GM23248 (cell line): Measurements from ENCODE around the gene GATAD2A. TPM values are rescaled to one million over a fixed set of nuclear protein-coding genes. Genes with fewer than 3 reads are reported as not detected.

Experiments used
- DNase-seq: peaks from one replicate; pipeline ENCODE4 v3.0.0-alpha.2; 2015
- H2AFZ ChIP-seq: fragments of 200-600 bp; sonication (generic); 2 replicates; pipeline ENCODE4 v1.6.1; 2016; ENCODE audit warnings: antibody characterized with exemption
- H3F3A ChIP-seq: fragments of 200-600 bp; sonication (generic); 2 replicates; pipeline ENCODE4 v1.6.1; 2016; ENCODE audit warnings: mild to moderate bottlenecking, antibody characterized with exemption, mixed run types; ENCODE audit not compliant: insufficient read depth
- H3K27ac ChIP-seq: fragments of 200-600 bp; sonication (generic); 2 replicates; pipeline ENCODE4 v1.5.1; 2016; ENCODE audit warnings: mild to moderate bottlenecking
- H3K27me3 ChIP-seq: fragments of 200-600 bp; sonication (generic); replicated peaks from 2 replicates; pipeline ENCODE4 v1.6.1; 2016; ENCODE audit warnings: mild to moderate bottlenecking; ENCODE audit not compliant: insufficient read depth
- H3K36me3 ChIP-seq: fragments of 200-600 bp; sonication (generic); 2 replicates; pipeline ENCODE4 v1.6.1; 2016; ENCODE audit warnings: low read depth, mild to moderate bottlenecking
- H3K4me1 ChIP-seq: fragments of 200-600 bp; sonication (generic); 2 replicates; pipeline ENCODE4 v1.6.1; 2016; ENCODE audit warnings: mild to moderate bottlenecking; ENCODE audit not compliant: insufficient read depth
- H3K4me2 ChIP-seq: fragments of 200-600 bp; sonication (generic); one replicate; pipeline ENCODE4 v1.6.1; 2016; ENCODE audit warnings: mild to moderate bottlenecking; ENCODE audit not compliant: unreplicated experiment
- H3K4me3 ChIP-seq: fragments of 200-600 bp; sonication (generic); 2 replicates; pipeline ENCODE4 v1.5.1; 2016; ENCODE audit warnings: mild to moderate bottlenecking
- H3K79me2 ChIP-seq: fragments of 200-600 bp; sonication (generic); 2 replicates; pipeline ENCODE4 v1.6.1; 2016; ENCODE audit warnings: mild to moderate bottlenecking; ENCODE audit not compliant: insufficient read depth
- H3K9ac ChIP-seq: fragments of 200-600 bp; sonication (generic); 2 replicates; pipeline ENCODE4 v1.6.1; 2016; ENCODE audit warnings: mild to moderate bottlenecking
- H3K9me2 ChIP-seq: fragments of 200-600 bp; sonication (generic); 2 replicates; pipeline ENCODE4 v1.6.1; 2016; ENCODE audit warnings: mixed run types, mild to moderate bottlenecking, moderate library complexity; ENCODE audit not compliant: insufficient read depth
- H3K9me3 ChIP-seq: fragments of 200-600 bp; sonication (generic); one replicate; pipeline ENCODE4 v1.6.1; 2017; ENCODE audit warnings: low read depth
- H4K20me1 ChIP-seq: fragments of 200-600 bp; sonication (generic); 2 replicates; pipeline ENCODE4 v1.6.0; 2016; ENCODE audit not compliant: insufficient read depth
- EZH2 ChIP-seq: fragments of 200-600 bp; sonication (generic); IDR thresholded peaks from 2 replicates; pipeline ENCODE4 v1.6.1; 2018; ENCODE audit warnings: antibody characterized with exemption, mild to moderate bottlenecking; ENCODE audit not compliant: insufficient read depth, poor library complexity, severe bottlenecking
- EZH2phosphoT487 ChIP-seq: fragments of 200-600 bp; sonication (generic); IDR thresholded peaks from 2 replicates; pipeline ENCODE4 v1.6.1; 2018; ENCODE audit warnings: antibody characterized with exemption, moderate library complexity, mild to moderate bottlenecking, low read depth; ENCODE audit not compliant: insufficient read depth
- WGBS, 2 experiments: methylation state at CpG; one replicate each; pipeline ENCODE4 v1.1.6; 2015 to 2017; ENCODE audit warnings: low lambda C conversion rate in 2 of 2, low coverage in 1 of 2; ENCODE audit errors: missing lambda C conversion rate in 2 of 2; 5-methylcytosine and 5-hydroxymethylcytosine counted together
- in situ Hi-C: fragments of 300-500 bp; cut with MboI; formaldehyde crosslinking; loops from 2 replicates; pipeline ENCODE4 v1.15.0; 2020
- polyA plus RNA-seq: library from polyadenylated mRNA; unstranded; fragments of >200 nt; fragmentation: Nextera tagmentation; extraction: Ambion mirVana; gene quantifications from 2 replicates; pipeline ENCODE4 v1.2.1, GENCODE V29; 2016
- total RNA-seq: library from RNA; depleted of rRNA; stranded (reverse); fragments of >200 nt; shearing (Covaris generic); gene quantifications from 2 replicates; pipeline ENCODE4 v1.2.3, GENCODE V29; 2014

The GATAD2A gene
- total and polyA plus RNA-seq, 2 experiments from 2014 or later = 15.4 to 52.1 TPM

DNA sequence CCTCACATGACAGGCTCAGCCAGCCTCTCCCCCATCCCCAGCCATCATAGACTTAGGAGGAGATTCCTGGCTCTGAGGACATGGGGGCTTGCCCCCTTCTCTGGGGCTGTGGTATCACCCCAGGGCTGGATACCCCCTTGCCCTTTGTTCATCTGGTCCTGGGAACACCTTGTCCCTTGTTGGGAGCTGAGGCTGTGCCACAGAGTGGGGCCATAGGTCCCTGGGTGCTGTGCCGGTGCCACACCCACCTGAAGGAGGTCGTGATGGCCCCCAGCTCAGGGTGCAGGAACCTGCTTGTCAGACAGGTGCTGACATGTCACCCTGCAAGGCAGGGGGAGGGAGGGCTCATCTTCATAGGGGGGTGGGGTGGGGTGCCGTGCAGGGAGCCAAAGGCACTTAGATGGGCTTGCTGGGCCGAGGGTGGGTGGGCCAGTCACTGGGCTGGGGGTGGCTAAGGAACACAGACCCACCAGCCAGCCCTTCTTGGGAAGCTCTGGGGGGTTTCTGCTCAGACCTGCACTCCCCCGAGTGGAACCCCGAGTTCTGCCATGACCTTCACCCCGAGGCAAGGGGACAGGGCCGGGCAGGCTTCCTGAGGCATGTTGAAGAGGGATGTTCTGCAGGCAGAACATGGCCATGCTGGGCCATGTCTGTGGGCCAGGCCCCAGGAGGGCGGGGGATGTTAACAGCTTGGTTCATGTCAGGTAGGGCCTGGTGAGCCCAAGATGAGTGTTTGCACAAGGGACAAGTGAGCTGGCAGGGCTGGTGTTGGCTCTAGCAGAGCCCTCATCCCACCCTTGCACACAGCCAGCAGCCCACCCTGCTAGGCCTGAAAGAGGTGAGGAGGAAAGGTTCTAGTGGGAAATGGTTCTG is 81.8 kb downstream of the GATAD2A start:
- Histone ChIP-seq H3K4me3 (no peak overlapping the region), H3K27me3 (no peaks in the 10 kb centered on the region), H3F3A (peaks cover 23% of the 10 kb centered on the region), H3K9me2 (no peaks in the 10 kb centered on the region), H3K4me1 (peaks cover 33% of the 10 kb centered on the region), H3K9ac (no peak overlapping the region), H3K36me3 (no peaks in the 10 kb centered on the region), H3K27ac (no peak overlapping the region), H3K79me2 (peaks cover 95% of the 10 kb centered on the region), H3K9me3 (no peaks in the 10 kb centered on the region), H4K20me1 (no peaks in the 10 kb centered on the region), H3K4me2 (no peak overlapping the region), H2AFZ (no peak overlapping the region)
- no peak for DNase-seq
- no peak for TF ChIP-seq EZH2
- WGBS, 2 experiments = 81 to 85% methylated on average over 7 to 9 of the region's 9 CpGs
- in situ Hi-C loops = no loop called here

- Histone ChIP-seq H3K27ac (peak overlapping the region; percentile 90), H4K20me1 (no peaks in the 10 kb centered on the region), H3K79me2 (peaks cover 95% of the 10 kb centered on the region), H3K9ac (peak overlapping the region; percentile 85), H3K4me2 (peak overlapping the region; percentile 85), H3K9me3 (no peaks in the 10 kb centered on the region), H2AFZ (peak overlapping the region; percentile 67), H3K27me3 (no peaks in the 10 kb centered on the region), H3K36me3 (no peaks in the 10 kb centered on the region), H3K4me1 (peaks cover 33% of the 10 kb centered on the region), H3F3A (peaks cover 23% of the 10 kb centered on the region), H3K4me3 (peak overlapping the region; percentile 59), H3K9me2 (no peaks in the 10 kb centered on the region)
- in situ Hi-C loops = no loop called here
- TF ChIP-seq EZH2phosphoT487 (no peak), EZH2 (no peak)
- peak; percentile 16 for DNase-seq
- WGBS, 2 experiments = 58 to 62% methylated on average over 20 of the region's 20 CpGs
These were observed 82.7 kb downstream of the GATAD2A start for GRCh38 chr19:19487950-19488874.

- 6 to 9% methylated on average over 14 of the region's 14 CpGs for WGBS, 2 experiments
- Histone ChIP-seq H3K9ac (peak overlapping the region; percentile 85), H3K9me2 (no peaks in the 10 kb centered on the region), H3K79me2 (peaks cover 93% of the 10 kb centered on the region), H3K9me3 (no peaks in the 10 kb centered on the region), H3K27me3 (no peaks in the 10 kb centered on the region), H3K4me3 (peak overlapping the region; percentile 59), H3K27ac (peak overlapping the region; percentile 90), H3K4me1 (peaks cover 33% of the 10 kb centered on the region), H3K4me2 (peak overlapping the region; percentile 85), H3F3A (peaks cover 23% of the 10 kb centered on the region), H2AFZ (peak overlapping the region; percentile 67), H3K36me3 (no peaks in the 10 kb centered on the region), H4K20me1 (no peaks in the 10 kb centered on the region)
- TF ChIP-seq EZH2phosphoT487 (no peak), EZH2 (no peak)
- in situ Hi-C loops = no loop called here
- DNase-seq = peak; percentile 97
These were observed 83.6 kb downstream of the GATAD2A start for GRCh38 chr19:19488875-19489690.

- H3K4me3 ChIP-seq = peak overlapping the region; percentile 59
- H4K20me1 ChIP-seq = no peaks in the 10 kb centered on the region
- peak overlapping the region; percentile 85 for H3K4me2 ChIP-seq
- peaks cover 23% of the 10 kb centered on the region for H3F3A ChIP-seq
- peak overlapping the region; percentile 85 for H3K9ac ChIP-seq
- WGBS, 2 experiments = 22 to 27% methylated on average over 9 of the region's 9 CpGs
- H2AFZ ChIP-seq = 0 out of 2 replicates have a peak overlapping the region, but pooled peaks have one; percentile 13
- TF ChIP-seq EZH2 (no peak), EZH2phosphoT487 (no peak)
- H3K79me2 ChIP-seq = peaks cover 93% of the 10 kb centered on the region
- in situ Hi-C loops = loop anchor here (10.0 kb wide), 1 partner anchor 125 kb away; no protein-coding TSS in a partner anchor
- no peaks in the 10 kb centered on the region for H3K9me3 ChIP-seq
- DNase-seq = no peak
- no peaks in the 10 kb centered on the region for H3K27me3 ChIP-seq
- H3K4me1 ChIP-seq = peaks cover 31% of the 10 kb centered on the region
- H3K9me2 ChIP-seq = no peaks in the 10 kb centered on the region
- 0 out of 2 replicates have a peak, but pooled peaks cover 6% of the 10 kb centered on the region for H3K36me3 ChIP-seq
- peak overlapping the region; percentile 90 for H3K27ac ChIP-seq
These were observed 84.3 kb downstream of the GATAD2A start for GRCh38 chr19:19489804-19490204.
